Motor neuron (in vitro differentiated cells): ENCODE results near the gene RTKN2. TPM values are rescaled to one million over a fixed set of nuclear protein-coding genes. Genes with fewer than 3 reads are reported as not detected.
A peak's percentile ranks its signal among the peaks of the same experiment; 100 is the strongest.
"Not testable (repeated sequence)": the region's sequence is repeated elsewhere in the genome, so short reads cannot be mapped to it uniquely, and the experiment has no call there.

Source experiments
- ATAC-seq, 8 experiments: fragments of 200-7000 bp; cut with Tn5 transposase; replicated peaks in 6 of 8; 2 replicates each; pipeline ENCODE4 v1.8.0; 2021; ENCODE audit warnings: mild to moderate bottlenecking in 8 of 8, moderate library complexity in 8 of 8
- H3K27ac ChIP-seq, 2 donors: fragments of 250-450 bp; sonication (Bioruptor Pico); 2 replicates each; pipeline ENCODE4 v1.9.0; 2021; ENCODE audit warnings: antibody characterized with exemption in 2 of 2, mild to moderate bottlenecking in 2 of 2, moderate library complexity in 1 of 2
- H3K4me1 ChIP-seq, 2 donors: fragments of 250-450 bp; sonication (Bioruptor Pico); replicated peaks in 1 of 2; 2 replicates each; pipeline ENCODE4 v1.6.1; 2021; ENCODE audit warnings: antibody characterized with exemption in 2 of 2, mild to moderate bottlenecking in 2 of 2, moderate library complexity in 1 of 2
- H3K4me3 ChIP-seq, 5 donors: fragments of 250-450 bp; sonication (Bioruptor Pico); 2 replicates each; pipeline ENCODE4 v1.9.0; 2021; ENCODE audit warnings: antibody characterized with exemption in 5 of 5, mild to moderate bottlenecking in 5 of 5, moderate library complexity in 4 of 5
- WGBS, 10 experiments: fragments of 450-650 bp; shearing (Covaris generic); methylation state at CpG; one replicate each; pipeline ENCODE4 v1.0.0; 2022; 5-methylcytosine and 5-hydroxymethylcytosine counted together
- in situ Hi-C, 9 experiments: fragments of 400-800 bp; cut with MboI; loops; one replicate each; pipeline ENCODE4 v1.15.0; 2021; ENCODE audit warnings: low sequenced_read_pairs in 9 of 9, low pct_unique_long_range_greater_than_20kb in 2 of 9; ENCODE audit not compliant: unreplicated experiment in 9 of 9
- total RNA-seq, 8 experiments: library from RNA; unstranded; fragments of 300-600 nt; gene quantifications; 2 replicates each; pipeline versions ENCODE4 v1.2.3 to v1.2.4, GENCODE V29; 2022

Gene RTKN2, protein sequence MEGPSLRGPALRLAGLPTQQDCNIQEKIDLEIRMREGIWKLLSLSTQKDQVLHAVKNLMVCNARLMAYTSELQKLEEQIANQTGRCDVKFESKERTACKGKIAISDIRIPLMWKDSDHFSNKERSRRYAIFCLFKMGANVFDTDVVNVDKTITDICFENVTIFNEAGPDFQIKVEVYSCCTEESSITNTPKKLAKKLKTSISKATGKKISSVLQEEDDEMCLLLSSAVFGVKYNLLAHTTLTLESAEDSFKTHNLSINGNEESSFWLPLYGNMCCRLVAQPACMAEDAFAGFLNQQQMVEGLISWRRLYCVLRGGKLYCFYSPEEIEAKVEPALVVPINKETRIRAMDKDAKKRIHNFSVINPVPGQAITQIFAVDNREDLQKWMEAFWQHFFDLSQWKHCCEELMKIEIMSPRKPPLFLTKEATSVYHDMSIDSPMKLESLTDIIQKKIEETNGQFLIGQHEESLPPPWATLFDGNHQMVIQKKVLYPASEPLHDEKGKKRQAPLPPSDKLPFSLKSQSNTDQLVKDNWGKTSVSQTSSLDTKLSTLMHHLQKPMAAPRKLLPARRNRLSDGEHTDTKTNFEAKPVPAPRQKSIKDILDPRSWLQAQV
- total RNA-seq, result 10 to 100 TPM in 1 of 8 experiments, 1 to 10 TPM in 2, under 1 TPM in 5; 0.05 to 12.6 (median 0.91) TPM

DNA sequence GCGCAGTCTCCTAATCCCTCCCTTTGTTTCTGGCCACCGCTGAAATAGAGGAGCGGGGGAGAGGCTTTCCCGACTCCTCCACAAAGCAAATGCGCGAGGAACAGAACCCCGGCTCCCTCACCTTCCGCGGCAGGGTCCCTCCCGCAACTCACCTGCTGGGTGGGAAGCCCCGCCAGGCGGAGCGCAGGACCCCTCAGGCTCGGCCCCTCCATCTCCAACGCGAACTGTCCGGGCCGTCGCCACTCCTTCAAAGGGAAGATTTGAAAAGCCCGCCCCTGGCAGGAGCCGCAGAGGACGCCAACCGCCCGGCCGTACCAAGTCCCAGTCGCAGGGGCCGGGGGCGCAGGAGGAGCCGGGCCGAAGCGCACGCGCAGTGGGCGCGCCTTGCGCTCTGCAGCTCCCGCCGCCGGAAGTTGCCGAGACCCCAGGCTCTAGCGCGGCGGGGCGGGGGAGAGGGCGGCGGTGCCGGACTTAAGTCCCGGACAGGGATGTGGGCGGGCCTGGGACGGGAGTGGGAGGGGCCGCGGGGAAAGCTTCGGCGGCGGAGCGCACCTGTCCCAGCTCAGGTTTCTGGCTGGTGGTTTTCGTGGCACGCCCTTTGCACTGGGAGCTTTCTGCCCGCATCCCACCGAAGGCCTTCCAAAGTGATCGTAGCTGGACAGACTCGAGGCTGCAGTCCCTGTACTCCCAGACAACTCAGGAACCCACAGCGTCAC lies at the start of gene RTKN2:
Gene RTKN2 (minus strand): TSS at position 446 of the 716 bp plus-strand sequence. CDS start 234 bp downstream, at position 212.
- Histone ChIP-seq H3K27ac (no peak within 1 kb of the TSS), H3K4me1 (peaks cover 10 to 14% of the 10 kb centered on the region in 2 donors), H3K4me3 (peak within 1 kb of the TSS; percentile 45 to 72 (median 63))
- in situ Hi-C loops, result loop anchor here in 1 of 9 experiments (25.0 kb wide), 1 partner anchor 231 kb away; no protein-coding TSS in a partner anchor
- WGBS, 10 experiments, result 0 to 1% methylated on average over 1 to 15 of the region's 63 CpGs; no CpG with 5 or more reads in 8 of the 10 experiments
- peak; percentile 83 to 96 (median 94) for ATAC-seq

DNA sequence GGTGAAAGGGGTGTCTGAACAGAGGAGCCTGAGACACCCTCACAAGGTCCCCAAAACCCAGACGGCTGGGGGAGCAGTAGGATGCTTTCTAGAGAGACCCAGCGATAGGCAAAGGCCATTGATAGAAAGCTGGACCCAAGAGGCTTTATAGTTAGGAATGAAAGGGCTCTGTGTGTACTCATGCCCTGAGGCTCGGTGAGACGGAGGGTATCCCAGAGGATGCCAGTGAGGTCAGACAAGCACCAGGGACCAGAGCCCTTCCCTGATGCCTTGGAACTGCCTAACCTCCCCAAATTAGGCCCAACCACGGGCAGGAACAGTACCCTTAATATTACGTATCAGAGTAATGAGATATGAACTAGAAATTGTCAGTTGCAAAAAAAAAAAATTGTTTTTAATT lies 48.6 kb upstream of the RTKN2 start:
- WGBS, 10 experiments, result 50 to 90% (median 71%) methylated on average over 2 to 6 of the region's 6 CpGs; no CpG with 5 or more reads in 3 of the 10 experiments
- Histone ChIP-seq H3K4me3 (no peak overlapping the region), H3K4me1 (no peaks in the 10 kb centered on the region), H3K27ac (no peak overlapping the region)
- in situ Hi-C loops, result no loop called here
- no peak for ATAC-seq

DNA sequence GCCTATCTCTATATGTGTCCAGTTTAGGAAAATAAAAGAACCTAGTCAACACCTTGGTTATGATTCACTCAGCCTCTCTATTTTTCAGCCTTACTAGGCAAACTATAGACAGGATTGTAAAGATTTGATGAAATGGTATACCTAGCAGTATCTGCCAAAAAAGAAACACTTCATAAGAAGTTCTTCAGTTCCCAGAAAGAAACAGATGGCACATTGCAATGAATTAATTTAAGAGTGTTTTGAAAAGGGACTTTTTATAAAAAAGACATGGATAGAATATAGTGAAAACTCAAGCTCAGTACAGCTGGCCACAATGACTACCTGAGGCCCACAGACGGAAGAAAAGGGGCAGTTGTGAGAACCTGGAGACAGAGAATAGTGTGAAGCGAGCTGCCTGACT lies 40.6 kb upstream of the RTKN2 start:
- in situ Hi-C loops, result no loop called here
- no peak for ATAC-seq
- H3K27ac ChIP-seq, result no peak overlapping the region
- WGBS, 10 experiments, result 14 to 100% (median 81%) methylated on average over 1 to 2 of the region's 2 CpGs; no CpG with 5 or more reads in 1 of the 10 experiments
- H3K4me3 ChIP-seq, result no peak overlapping the region
- H3K4me1 ChIP-seq, result no peaks in the 10 kb centered on the region

DNA sequence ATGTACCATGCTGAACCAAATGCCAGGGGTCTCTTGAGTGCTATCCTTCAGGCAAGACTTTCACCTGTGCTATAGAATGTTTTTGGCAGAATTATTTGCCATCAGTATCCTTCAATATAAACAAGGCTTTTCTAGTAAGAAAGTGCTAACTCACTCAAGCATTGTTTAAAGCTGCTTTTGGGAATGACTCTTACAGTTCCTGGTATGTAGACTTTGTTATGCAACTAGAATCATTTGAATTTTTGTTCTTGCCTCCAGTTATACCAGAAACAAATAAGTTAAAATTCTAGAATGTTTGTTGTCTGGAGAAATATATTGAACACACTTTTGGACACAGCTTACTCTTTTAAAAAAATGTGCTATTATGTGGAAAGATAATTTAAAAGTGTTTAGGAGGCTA lies 39.5 kb upstream of the RTKN2 start:
- H3K27ac ChIP-seq, result no peak overlapping the region
- peak in 2 of 8 experiments; percentile 42 to 44 for ATAC-seq
- in situ Hi-C loops, result no loop called here
- H3K4me3 ChIP-seq, result no peak overlapping the region
- H3K4me1 ChIP-seq, result no peaks in the 10 kb centered on the region

DNA sequence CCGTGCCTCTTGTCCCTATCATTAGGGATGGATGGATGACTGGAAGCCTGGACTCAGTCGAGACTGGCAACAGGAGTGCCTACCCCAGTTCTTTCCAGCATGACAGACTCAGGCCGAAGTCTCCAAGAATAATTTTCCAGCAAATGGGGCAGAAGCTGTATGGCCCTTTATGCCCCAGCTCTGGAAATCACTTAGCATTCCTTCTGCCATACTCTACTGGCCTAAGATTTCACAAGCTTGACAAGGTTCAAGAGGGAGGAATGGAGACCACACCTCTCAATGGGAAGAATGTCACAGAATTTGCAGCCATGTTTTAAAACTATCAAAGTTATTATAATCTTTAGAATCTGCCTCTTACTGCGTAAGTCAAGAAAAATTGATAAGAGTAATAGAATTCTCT lies 39.0 kb upstream of the RTKN2 start:
- H3K4me1 ChIP-seq, result no peaks in the 10 kb centered on the region
- no peak overlapping the region for H3K4me3 ChIP-seq
- in situ Hi-C loops, result no loop called here
- WGBS, 10 experiments, result 0 to 100% (median 60%) methylated on average over 1 to 4 of the region's 4 CpGs; no CpG with 5 or more reads in 1 of the 10 experiments
- no peak overlapping the region for H3K27ac ChIP-seq
- ATAC-seq, result no peak

DNA sequence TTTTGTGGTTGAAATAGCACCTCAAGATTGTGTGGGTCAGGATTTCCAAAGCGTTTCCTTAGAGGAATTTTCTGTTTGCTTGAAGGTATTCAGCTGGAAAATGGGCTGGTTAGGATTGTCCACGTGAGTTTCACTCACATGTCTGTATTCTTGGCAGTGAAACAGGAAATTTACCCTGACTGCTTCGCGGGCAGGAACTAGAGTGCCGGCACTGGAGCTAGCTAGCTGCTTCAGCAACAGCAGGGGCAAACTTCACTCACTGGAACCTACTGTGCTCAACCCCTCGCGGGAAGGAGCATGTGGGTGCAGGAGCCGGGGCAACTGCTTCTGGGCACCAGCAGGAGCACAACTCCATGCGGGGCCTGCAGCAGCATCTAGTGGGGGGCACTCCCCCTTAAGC lies 38.0 kb upstream of the RTKN2 start:
- in situ Hi-C loops, result no loop called here
- no peak for ATAC-seq
- H3K27ac ChIP-seq, result no peak overlapping the region
- H3K4me3 ChIP-seq, result no peak overlapping the region
- no peaks in the 10 kb centered on the region for H3K4me1 ChIP-seq
- 30 to 100% (median 90%) methylated on average over 1 to 8 of the region's 9 CpGs; no CpG with 5 or more reads in 1 of the 10 experiments for WGBS, 10 experiments

DNA sequence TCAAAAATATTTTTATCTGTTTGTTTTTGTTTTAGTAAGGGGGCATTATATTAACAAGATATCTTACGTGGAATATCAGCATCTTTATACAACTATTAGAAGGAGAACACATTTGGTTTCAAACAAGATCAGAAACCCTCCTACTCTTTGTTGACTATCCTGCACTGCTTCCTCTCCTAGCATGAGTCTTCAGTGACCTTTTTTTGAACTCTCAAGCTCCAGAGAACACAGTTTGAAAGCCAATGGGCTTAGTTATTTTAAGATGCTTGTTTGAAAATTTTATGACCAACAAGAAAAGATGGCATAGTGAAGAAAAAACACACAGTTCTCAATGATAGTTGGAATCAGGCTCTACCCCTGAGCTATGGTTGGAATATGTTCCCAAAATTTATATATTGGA lies 37.2 kb upstream of the RTKN2 start:
- Histone ChIP-seq H3K4me1 (no peaks in the 10 kb centered on the region), H3K4me3 (no peak overlapping the region), H3K27ac (no peak overlapping the region)
- in situ Hi-C loops, result no loop called here
- ATAC-seq, result no peak
- WGBS, 10 experiments, result 50 to 100% (median 66%) methylated on average over 1 of the region's 1 CpG

DNA sequence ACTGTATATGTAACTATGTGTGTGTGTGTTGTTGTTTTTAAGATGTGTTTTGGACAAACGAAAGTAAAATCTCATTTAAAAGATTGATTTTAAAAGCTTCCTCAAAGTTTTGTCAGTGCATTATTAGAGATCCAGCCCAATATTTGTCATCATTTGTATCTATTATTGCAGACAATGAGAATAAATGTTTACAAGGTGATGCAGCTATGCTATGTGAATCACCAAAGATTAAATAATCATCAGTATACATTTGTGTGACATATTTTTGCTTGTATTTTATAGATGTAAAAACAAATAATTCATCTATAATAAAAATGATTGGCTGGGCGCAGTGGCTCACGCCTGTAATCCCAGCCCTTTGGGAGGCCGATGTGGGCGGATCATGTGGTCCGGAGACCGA lies 35.3 kb upstream of the RTKN2 start:
- in situ Hi-C loops, result no loop called here
- ATAC-seq, result no peak
- Histone ChIP-seq H3K27ac (no peak overlapping the region), H3K4me3 (no peak overlapping the region), H3K4me1 (no peaks in the 10 kb centered on the region)
- WGBS, 10 experiments, result 22 to 86% (median 74%) methylated on average over 1 to 5 of the region's 7 CpGs; no CpG with 5 or more reads in 3 of the 10 experiments

DNA sequence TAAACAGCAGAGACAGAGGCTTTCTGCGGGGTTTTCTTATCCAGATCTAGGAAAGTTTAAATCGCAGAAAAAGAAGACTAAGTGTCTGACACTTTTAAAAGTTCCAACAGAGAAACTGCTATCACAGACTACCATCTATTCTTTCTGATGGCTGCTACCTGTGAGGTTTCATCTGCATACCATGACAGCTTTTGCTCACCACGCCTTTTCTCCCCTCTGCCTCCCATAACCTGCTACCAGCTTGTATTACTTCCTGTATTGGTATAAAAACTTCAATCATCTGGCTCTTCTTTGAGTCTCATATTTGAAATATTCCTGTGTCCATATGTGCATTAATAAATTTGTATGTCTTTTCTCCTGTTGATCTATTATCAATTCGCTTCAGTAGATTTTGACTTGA lies 34.1 kb upstream of the RTKN2 start:
- no peak overlapping the region for H3K4me3 ChIP-seq
- no peak overlapping the region for H3K27ac ChIP-seq
- H3K4me1 ChIP-seq, result no peaks in the 10 kb centered on the region
- WGBS, 10 experiments, result 36 to 100% (median 84%) methylated on average over 1 to 4 of the region's 4 CpGs; no CpG with 5 or more reads in 1 of the 10 experiments
- in situ Hi-C loops, result no loop called here
- no peak for ATAC-seq

DNA sequence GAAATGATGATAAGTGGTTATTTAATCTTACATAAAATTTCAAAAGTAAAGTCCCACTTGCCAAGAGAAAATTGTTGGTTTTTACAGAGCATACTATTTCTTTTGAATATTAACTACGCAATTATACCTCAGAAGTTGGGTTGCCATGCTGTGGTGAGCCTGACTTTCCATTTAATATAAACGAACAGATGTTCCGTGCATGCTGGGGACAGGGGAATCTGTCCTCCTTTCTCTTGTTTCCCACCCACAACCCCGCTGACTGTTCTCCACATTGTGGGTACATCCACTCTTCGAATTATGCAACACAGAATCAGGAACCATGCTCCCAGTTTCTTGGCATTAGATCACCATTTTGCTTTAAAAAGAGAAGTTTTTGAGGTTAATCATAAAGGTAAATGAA lies 29.2 kb upstream of the RTKN2 start:
- H3K4me3 ChIP-seq, result no peak overlapping the region
- 11 to 73% (median 63%) methylated on average over 2 to 5 of the region's 5 CpGs; no CpG with 5 or more reads in 1 of the 10 experiments for WGBS, 10 experiments
- no peaks in the 10 kb centered on the region for H3K4me1 ChIP-seq
- ATAC-seq, result no peak
- in situ Hi-C loops, result no loop called here
- no peak overlapping the region for H3K27ac ChIP-seq

DNA sequence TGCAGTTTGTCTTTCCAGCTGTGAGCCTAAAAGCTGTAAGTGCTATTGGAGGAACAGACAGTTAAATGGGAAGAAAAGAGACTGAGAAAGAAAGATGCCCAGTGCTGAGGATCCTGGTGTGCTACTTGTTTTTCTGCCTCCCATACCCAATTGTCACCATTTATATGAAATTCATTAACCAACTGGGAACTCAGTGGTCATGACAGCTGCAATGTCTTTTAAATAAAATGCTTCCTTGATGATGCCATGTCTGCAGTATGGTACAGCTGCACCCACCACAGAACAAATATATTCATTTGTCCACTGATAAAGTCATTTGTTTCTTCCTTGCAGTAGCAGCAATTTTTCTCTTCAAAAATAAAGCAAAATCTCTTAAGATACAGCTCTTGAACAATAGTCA lies 15.6 kb upstream of the RTKN2 start:
- Histone ChIP-seq H3K27ac (no peak overlapping the region), H3K4me3 (no peak overlapping the region), H3K4me1 (no peaks in the 10 kb centered on the region)
- in situ Hi-C loops, result no loop called here
- ATAC-seq, result no peak

DNA sequence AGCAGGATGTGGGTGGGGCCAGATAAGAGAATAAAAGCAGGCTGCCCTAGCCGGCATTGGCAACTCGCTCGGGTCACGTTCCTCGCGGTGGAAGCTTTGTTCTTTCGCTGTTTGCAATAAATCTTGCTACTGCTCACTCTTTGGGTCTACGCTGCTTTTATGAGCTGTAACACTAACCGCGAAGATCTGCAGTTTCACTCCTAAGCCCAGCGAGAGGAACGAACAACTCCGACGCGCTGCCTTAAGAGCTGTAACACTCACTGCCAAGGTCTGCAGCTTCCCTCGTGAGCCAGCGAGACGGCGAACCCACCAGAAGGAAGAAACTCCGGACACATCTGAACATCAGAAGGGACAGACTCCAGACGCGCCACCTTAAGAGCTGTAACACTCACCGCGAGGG lies 12.7 kb upstream of the RTKN2 start:
- H3K4me1 ChIP-seq, H3K4me3 ChIP-seq, in situ Hi-C loops, H3K27ac ChIP-seq, ATAC-seq: not testable (repeated sequence)
- 94 to 100% (median 96%) methylated on average over 1 to 19 of the region's 24 CpGs; no CpG with 5 or more reads in 7 of the 10 experiments for WGBS, 10 experiments

DNA sequence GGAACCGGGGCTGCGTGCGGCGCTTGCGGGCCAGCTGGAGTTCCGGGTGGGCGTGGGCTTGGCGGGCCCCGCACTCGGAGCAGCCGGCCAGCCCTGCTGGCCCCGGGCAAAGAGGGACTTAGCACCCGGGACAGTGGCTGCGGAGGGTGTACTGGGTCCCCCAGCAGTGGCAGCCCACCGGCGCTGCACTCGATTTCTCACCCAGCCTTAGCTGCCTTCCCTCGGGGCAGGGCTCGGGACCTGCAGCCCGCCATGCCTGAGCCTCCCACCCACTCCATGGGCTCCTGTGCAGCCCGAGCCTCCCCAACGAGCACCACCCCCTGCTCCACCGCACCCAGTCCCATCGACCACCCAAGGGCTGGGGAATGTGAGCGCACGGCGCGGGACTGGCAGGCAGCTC lies 11.7 kb upstream of the RTKN2 start:
- WGBS, 10 experiments, result no CpG with 5 or more reads among the region's 28 CpGs
- ATAC-seq, H3K27ac ChIP-seq, H3K4me1 ChIP-seq, in situ Hi-C loops, H3K4me3 ChIP-seq: not testable (repeated sequence)
